ENCODE results near the gene CHPF2.

CHPF2 gene

DNA sequence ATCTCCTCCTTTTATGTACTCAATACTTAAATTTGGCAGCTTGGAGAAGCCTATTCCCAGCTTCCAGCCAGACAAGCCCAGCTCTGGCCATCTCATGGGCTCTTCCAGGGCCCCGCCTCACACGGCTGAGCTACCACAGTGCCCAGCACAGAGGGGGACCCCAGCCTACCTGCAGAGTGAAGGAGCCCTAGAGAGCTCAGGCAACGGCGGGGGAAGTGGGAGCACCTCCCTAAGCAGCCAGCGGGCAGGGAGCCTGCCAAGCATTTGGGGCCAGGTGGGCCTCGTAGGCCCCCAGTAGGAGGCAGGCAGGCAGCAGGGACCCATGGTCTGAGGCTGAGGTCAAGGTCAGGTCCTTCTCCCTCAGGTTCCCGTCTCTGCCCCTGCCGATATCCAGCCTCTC, 45.3 kb downstream of the CHPF2 start:
- H3K9ac ChIP-seq (ENCODE audit: insufficient read length, low read depth) = no peak overlapping the region
- H3K4me1 ChIP-seq (ENCODE audit: insufficient read depth, insufficient read length) = peaks cover 8% of the 10 kb centered on the region
- no peak for DNase-seq (ENCODE audit: low read depth, low spot score)
- no peak for TF ChIP-seq YY1 (IDR thresholded peaks at IDR 0.05; ENCODE audit: insufficient read depth, insufficient read length)
- TF ChIP-seq SUZ12 (IDR thresholded peaks at IDR 0.05; ENCODE audit: extremely low read depth, insufficient read depth, insufficient read length) = no peak
- TF ChIP-seq ZNF274 (IDR thresholded peaks at IDR 0.05; ENCODE audit: low read depth, low read length) = no peak
- H3K36me3 ChIP-seq (ENCODE audit: insufficient read depth, insufficient read length, low read length) = no peaks in the 10 kb centered on the region
- H3K27me3 ChIP-seq (ENCODE audit: insufficient read depth, insufficient read length) = peaks cover 37% of the 10 kb centered on the region
- no peak overlapping the region for H3K4me3 ChIP-seq (ENCODE audit: insufficient read length, low read depth)
- H3K9me3 ChIP-seq (ENCODE audit: insufficient read depth, low read length) = no peaks in the 10 kb centered on the region

DNA sequence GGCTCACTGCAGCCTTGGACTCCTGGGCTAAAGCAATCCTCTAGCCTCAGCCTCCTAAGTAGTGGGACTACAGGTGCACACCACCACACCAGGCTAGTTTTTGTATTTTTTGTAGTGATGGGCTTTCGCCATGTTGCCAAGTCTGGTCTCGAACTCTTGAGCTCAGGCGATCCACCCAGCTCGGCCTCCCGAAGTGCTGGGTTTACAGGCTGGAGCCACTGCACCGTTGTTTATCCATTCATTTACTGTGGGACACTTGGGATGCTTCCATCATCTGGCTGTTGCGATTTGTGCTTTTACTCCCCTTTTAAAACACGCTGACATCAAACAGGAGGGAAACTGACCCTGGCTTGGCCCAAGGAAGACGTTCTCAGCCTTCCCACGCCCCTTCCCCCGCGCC, 46.7 kb downstream of the CHPF2 start:
- Histone ChIP-seq H3K9ac (ENCODE audit: insufficient read length, low read depth) (no peak overlapping the region), H3K36me3 (ENCODE audit: insufficient read depth, insufficient read length, low read length) (no peaks in the 10 kb centered on the region), H3K9me3 (ENCODE audit: insufficient read depth, low read length) (peaks cover 3% of the 10 kb centered on the region; the same call in 1 of the 2 replicates), H3K4me3 (ENCODE audit: insufficient read length, low read depth) (no peak overlapping the region), H3K27me3 (ENCODE audit: insufficient read depth, insufficient read length) (peaks cover 37% of the 10 kb centered on the region), H3K4me1 (ENCODE audit: insufficient read depth, insufficient read length) (peaks cover 4% of the 10 kb centered on the region)
- TF ChIP-seq SUZ12 (IDR thresholded peaks at IDR 0.05; ENCODE audit: extremely low read depth, insufficient read depth, insufficient read length) (no peak), ZNF274 (IDR thresholded peaks at IDR 0.05; ENCODE audit: low read depth, low read length) (no peak), YY1 (IDR thresholded peaks at IDR 0.05; ENCODE audit: insufficient read depth, insufficient read length) (no peak)
- no peak for DNase-seq (ENCODE audit: low read depth, low spot score)

DNA sequence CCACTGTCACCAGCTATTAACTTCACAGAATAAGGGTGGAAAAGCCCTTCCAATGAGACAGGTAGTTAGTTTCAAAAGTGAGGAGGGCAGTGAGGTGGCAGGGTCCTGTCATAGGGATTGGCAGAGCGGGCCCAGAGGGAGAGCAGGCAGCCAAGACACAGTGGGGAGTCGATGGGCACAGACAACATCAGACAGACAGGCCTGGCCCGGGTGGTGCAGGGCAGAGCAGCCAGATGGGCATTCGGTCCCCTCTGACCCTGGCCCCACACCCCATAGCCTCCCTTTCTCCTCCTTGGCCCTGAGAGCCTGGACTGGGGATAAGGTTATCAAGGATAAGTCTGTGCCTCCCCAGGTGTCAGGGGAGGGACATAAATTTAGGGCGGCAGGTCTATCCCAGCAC, 47.6 kb downstream of the CHPF2 start:
- Histone ChIP-seq H3K4me1 (ENCODE audit: insufficient read depth, insufficient read length) (peaks cover 4% of the 10 kb centered on the region), H3K9ac (ENCODE audit: insufficient read length, low read depth) (no peak overlapping the region), H3K36me3 (ENCODE audit: insufficient read depth, insufficient read length, low read length) (no peaks in the 10 kb centered on the region), H3K9me3 (ENCODE audit: insufficient read depth, low read length) (peaks cover 3% of the 10 kb centered on the region; the same call in 1 of the 2 replicates), H3K4me3 (ENCODE audit: insufficient read length, low read depth) (no peak overlapping the region), H3K27me3 (ENCODE audit: insufficient read depth, insufficient read length) (peaks cover 37% of the 10 kb centered on the region)
- no peak for DNase-seq (ENCODE audit: low read depth, low spot score)
- no peak for TF ChIP-seq YY1 (IDR thresholded peaks at IDR 0.05; ENCODE audit: insufficient read depth, insufficient read length)
- no peak for TF ChIP-seq SUZ12 (IDR thresholded peaks at IDR 0.05; ENCODE audit: extremely low read depth, insufficient read depth, insufficient read length)
- no peak for TF ChIP-seq ZNF274 (IDR thresholded peaks at IDR 0.05; ENCODE audit: low read depth, low read length)

DNA sequence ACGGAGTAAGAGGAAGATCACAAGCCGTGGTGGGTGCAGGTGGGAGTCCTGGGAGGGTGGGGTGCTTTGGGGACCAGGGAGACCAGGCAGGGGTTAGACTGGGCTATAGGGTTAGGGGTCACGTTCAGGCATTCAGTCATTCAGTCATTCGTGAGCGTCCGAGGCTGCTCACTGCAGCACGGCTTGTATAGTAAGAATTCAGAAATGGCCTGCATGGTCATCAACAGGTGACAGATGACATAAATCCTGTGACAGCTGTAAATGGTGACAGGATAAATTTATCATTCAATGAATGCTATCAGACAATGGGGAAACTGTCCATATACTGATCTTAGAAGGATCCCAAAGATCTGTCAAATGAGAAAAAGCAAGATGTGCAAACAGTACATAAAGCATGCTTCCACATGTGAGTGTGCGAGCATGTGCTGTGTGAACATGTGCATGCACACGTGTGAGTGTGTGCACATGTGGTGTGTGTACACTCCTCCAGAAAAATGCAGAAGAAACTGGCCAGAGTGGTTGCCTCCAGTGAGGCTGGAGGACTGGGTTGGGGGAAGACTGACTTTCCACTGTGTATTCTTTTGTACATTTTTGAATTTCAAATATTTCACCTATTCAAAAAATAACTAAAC, 48.2 kb downstream of the CHPF2 start:
- Histone ChIP-seq H3K36me3 (ENCODE audit: insufficient read depth, insufficient read length, low read length) (no peaks in the 10 kb centered on the region), H3K27me3 (ENCODE audit: insufficient read depth, insufficient read length) (peaks cover 37% of the 10 kb centered on the region)
- no peak for TF ChIP-seq SUZ12 (IDR thresholded peaks at IDR 0.05; ENCODE audit: extremely low read depth, insufficient read depth, insufficient read length)
- no peak for TF ChIP-seq ZNF274 (IDR thresholded peaks at IDR 0.05; ENCODE audit: low read depth, low read length)
- no peak for TF ChIP-seq YY1 (IDR thresholded peaks at IDR 0.05; ENCODE audit: insufficient read depth, insufficient read length)

DNA sequence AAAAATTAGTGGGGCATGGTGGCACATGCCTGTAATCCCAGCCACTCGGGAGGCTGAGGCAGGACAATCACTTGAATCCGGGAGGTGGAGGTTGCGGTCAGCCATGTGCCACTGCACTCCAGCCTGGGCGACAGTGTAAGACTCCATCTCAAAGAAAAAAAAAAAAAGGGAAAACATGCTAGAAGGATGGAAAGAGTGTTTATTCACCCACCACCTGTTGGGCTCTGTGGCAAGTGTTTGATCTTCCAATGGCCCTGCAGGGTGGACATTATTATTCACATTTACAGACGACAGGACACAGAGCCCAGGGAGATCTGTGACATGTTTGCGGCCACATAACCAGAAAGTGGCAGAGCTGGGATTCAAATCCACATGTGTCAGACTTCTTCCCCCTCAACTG, 49.4 kb downstream of the CHPF2 start:
- Histone ChIP-seq H3K9ac (ENCODE audit: insufficient read length, low read depth) (no peak overlapping the region), H3K27me3 (ENCODE audit: insufficient read depth, insufficient read length) (peaks cover 28% of the 10 kb centered on the region), H3K36me3 (ENCODE audit: insufficient read depth, insufficient read length, low read length) (no peaks in the 10 kb centered on the region), H3K4me3 (ENCODE audit: insufficient read length, low read depth) (no peak overlapping the region), H3K9me3 (ENCODE audit: insufficient read depth, low read length) (peaks cover 3% of the 10 kb centered on the region; the same call in 1 of the 2 replicates), H3K4me1 (ENCODE audit: insufficient read depth, insufficient read length) (peaks cover 2% of the 10 kb centered on the region)
- no peak for DNase-seq (ENCODE audit: low read depth, low spot score)
- no peak for TF ChIP-seq ZNF274 (IDR thresholded peaks at IDR 0.05; ENCODE audit: low read depth, low read length)
- no peak for TF ChIP-seq YY1 (IDR thresholded peaks at IDR 0.05; ENCODE audit: insufficient read depth, insufficient read length)
- TF ChIP-seq SUZ12 (IDR thresholded peaks at IDR 0.05; ENCODE audit: extremely low read depth, insufficient read depth, insufficient read length) = no peak

More for the DNA sequence above, 48.2 kb downstream of the CHPF2 start:
- Histone ChIP-seq H3K9me3 (ENCODE audit: insufficient read depth, low read length) (peaks cover 3% of the 10 kb centered on the region; the same call in 1 of the 2 replicates), H3K4me3 (ENCODE audit: insufficient read length, low read depth) (no peak overlapping the region), H3K4me1 (ENCODE audit: insufficient read depth, insufficient read length) (peaks cover 3% of the 10 kb centered on the region), H3K9ac (ENCODE audit: insufficient read length, low read depth) (no peak overlapping the region)
- DNase-seq (ENCODE audit: low read depth, low spot score) = no peak

DNA sequence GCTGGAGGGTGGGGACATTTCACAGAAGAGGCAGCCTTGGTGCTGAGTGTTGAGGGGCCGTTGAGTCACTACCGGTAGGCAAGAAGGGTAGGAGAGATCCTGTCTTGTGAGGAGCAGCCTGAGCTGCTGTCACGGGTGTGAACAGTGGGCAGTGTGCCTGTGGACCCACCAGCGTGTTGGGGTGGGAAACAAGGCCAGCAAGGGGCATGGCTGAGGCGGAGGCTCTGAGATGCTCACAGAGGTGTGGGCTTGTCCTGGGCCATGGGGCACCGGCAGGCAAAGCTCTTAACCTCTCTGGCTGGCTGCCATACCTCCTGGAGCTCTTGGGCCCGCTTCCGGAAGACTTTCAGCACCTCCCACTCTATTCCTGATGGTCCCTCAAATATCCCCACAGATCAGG, 49.8 kb downstream of the CHPF2 start:
- Histone ChIP-seq H3K9ac (ENCODE audit: insufficient read length, low read depth) (no peak overlapping the region), H3K9me3 (ENCODE audit: insufficient read depth, low read length) (peaks cover 3% of the 10 kb centered on the region; the same call in 1 of the 2 replicates), H3K36me3 (ENCODE audit: insufficient read depth, insufficient read length, low read length) (no peaks in the 10 kb centered on the region), H3K4me3 (ENCODE audit: insufficient read length, low read depth) (no peak overlapping the region), H3K4me1 (ENCODE audit: insufficient read depth, insufficient read length) (peaks cover 2% of the 10 kb centered on the region), H3K27me3 (ENCODE audit: insufficient read depth, insufficient read length) (peaks cover 26% of the 10 kb centered on the region)
- DNase-seq (ENCODE audit: low read depth, low spot score) = no peak
- TF ChIP-seq ZNF274 (IDR thresholded peaks at IDR 0.05; ENCODE audit: low read depth, low read length) (no peak), YY1 (IDR thresholded peaks at IDR 0.05; ENCODE audit: insufficient read depth, insufficient read length) (no peak), SUZ12 (IDR thresholded peaks at IDR 0.05; ENCODE audit: extremely low read depth, insufficient read depth, insufficient read length) (no peak)

DNA sequence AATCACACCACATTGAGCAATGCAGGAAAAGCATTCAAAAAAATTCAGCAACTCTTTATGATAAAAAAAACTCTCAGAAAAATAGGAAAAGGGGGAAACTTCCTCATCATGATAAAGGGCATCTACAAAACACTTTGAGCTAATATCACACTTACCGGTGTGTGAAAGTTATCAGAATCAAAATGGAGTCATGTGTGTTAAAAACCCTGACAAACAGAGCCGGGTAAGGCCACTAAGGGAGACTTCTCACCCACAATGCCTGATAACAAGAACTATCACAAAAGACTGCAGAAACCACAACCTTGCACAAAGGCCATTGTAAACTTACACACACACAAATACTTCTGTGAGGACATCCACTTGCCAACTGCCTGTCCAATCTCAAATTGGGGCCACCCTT, 51.0 kb downstream of the CHPF2 start:
- no peaks in the 10 kb centered on the region for H3K36me3 ChIP-seq (ENCODE audit: insufficient read depth, insufficient read length, low read length)
- H3K9ac ChIP-seq (ENCODE audit: insufficient read length, low read depth) = no peak overlapping the region
- no peak overlapping the region for H3K4me3 ChIP-seq (ENCODE audit: insufficient read length, low read depth)
- no peak for DNase-seq (ENCODE audit: low read depth, low spot score)
- H3K4me1 ChIP-seq (ENCODE audit: insufficient read depth, insufficient read length) = no peaks in the 10 kb centered on the region
- H3K27me3 ChIP-seq (ENCODE audit: insufficient read depth, insufficient read length) = peaks cover 17% of the 10 kb centered on the region
- no peak for TF ChIP-seq SUZ12 (IDR thresholded peaks at IDR 0.05; ENCODE audit: extremely low read depth, insufficient read depth, insufficient read length)
- H3K9me3 ChIP-seq (ENCODE audit: insufficient read depth, low read length) = peaks cover 3% of the 10 kb centered on the region; the same call in 1 of the 2 replicates
